Neural cell (in vitro differentiated cells): Measurements from ENCODE around the gene MCCC1.

ENCODE experiments used
- EP300 ChIP-seq: fragments of 450-650 bp; conservative IDR thresholded peaks from 2 replicates; pipeline ENCODE4 v1.6.1; 2014; ENCODE audit warnings: antibody characterized with exemption, mild to moderate bottlenecking, moderate library complexity; ENCODE audit not compliant: poor library complexity, severe bottlenecking
- EZH2 ChIP-seq: fragments of 200-600, 300-800 bp; shearing (Covaris generic), sonication (generic); IDR thresholded peaks from 2 replicates; pipeline ENCODE4 v1.6.1; 2014; ENCODE audit warnings: antibody characterized with exemption, low read length, borderline replicate concordance, mild to moderate bottlenecking; ENCODE audit not compliant: insufficient read depth, poor library complexity, severe bottlenecking
- MXI1 ChIP-seq: fragments of 450-650 bp; conservative IDR thresholded peaks from 2 replicates; pipeline ENCODE4 v1.6.1; 2014; ENCODE audit warnings: antibody characterized with exemption, mild to moderate bottlenecking; ENCODE audit not compliant: poor library complexity, severe bottlenecking
- POLR2AphosphoS5 ChIP-seq: IDR thresholded peaks from 2 replicates; pipeline ENCODE4 v1.6.1; 2012
- RAD21 ChIP-seq: fragments of 450-650 bp; conservative IDR thresholded peaks from 2 replicates; pipeline ENCODE4 v1.6.1; 2014; ENCODE audit warnings: antibody characterized with exemption, mild to moderate bottlenecking, moderate library complexity
- SMC3 ChIP-seq: fragments of 450-650 bp; conservative IDR thresholded peaks from 2 replicates; pipeline ENCODE4 v1.6.1; 2014; ENCODE audit warnings: antibody characterized with exemption, mild to moderate bottlenecking, moderate library complexity; ENCODE audit not compliant: poor library complexity
- TAF1 ChIP-seq: IDR thresholded peaks from 2 replicates; pipeline ENCODE4 v1.6.1; 2012; ENCODE audit warnings: low read depth
- TF ChIP-seq, protein P1 (sequence below): fragments of 450-650 bp; IDR thresholded peaks from 2 replicates; pipeline ENCODE4 v1.5.1; 2014; ENCODE audit warnings: antibody characterized with exemption, mild to moderate bottlenecking, moderate library complexity; ENCODE audit not compliant: poor library complexity, severe bottlenecking
- TF ChIP-seq, protein P2 (sequence below): IDR thresholded peaks from 2 replicates; pipeline ENCODE4 v1.6.1; 2012; ENCODE audit warnings: borderline replicate concordance

DNA sequence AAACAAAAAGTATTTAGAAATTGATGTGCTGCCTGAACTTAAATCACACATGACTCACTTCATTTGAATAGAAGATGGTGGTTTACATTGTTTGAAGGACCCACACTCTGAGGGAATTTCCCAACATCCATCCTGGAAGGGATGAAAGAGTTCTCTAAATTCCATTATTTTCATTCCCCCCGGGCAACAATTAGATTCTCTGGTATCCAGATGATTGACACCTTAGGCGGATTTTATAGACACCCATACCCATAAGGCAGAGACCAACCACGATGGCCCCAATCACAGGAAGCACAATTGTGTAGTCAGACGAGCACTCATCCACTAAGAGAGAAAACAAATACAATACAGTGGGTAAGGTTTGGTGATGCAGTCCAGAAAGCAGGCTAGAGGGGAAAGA, 24.6 kb upstream of the MCCC1 start:
- TF ChIP-seq, protein P1, sequence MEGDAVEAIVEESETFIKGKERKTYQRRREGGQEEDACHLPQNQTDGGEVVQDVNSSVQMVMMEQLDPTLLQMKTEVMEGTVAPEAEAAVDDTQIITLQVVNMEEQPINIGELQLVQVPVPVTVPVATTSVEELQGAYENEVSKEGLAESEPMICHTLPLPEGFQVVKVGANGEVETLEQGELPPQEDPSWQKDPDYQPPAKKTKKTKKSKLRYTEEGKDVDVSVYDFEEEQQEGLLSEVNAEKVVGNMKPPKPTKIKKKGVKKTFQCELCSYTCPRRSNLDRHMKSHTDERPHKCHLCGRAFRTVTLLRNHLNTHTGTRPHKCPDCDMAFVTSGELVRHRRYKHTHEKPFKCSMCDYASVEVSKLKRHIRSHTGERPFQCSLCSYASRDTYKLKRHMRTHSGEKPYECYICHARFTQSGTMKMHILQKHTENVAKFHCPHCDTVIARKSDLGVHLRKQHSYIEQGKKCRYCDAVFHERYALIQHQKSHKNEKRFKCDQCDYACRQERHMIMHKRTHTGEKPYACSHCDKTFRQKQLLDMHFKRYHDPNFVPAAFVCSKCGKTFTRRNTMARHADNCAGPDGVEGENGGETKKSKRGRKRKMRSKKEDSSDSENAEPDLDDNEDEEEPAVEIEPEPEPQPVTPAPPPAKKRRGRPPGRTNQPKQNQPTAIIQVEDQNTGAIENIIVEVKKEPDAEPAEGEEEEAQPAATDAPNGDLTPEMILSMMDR: no peak
- TF ChIP-seq RAD21: no peak
- no peak for TF ChIP-seq EP300
- no peak for TF ChIP-seq TAF1
- TF ChIP-seq POLR2AphosphoS5: no peak
- no peak for TF ChIP-seq EZH2
- TF ChIP-seq, protein P2, sequence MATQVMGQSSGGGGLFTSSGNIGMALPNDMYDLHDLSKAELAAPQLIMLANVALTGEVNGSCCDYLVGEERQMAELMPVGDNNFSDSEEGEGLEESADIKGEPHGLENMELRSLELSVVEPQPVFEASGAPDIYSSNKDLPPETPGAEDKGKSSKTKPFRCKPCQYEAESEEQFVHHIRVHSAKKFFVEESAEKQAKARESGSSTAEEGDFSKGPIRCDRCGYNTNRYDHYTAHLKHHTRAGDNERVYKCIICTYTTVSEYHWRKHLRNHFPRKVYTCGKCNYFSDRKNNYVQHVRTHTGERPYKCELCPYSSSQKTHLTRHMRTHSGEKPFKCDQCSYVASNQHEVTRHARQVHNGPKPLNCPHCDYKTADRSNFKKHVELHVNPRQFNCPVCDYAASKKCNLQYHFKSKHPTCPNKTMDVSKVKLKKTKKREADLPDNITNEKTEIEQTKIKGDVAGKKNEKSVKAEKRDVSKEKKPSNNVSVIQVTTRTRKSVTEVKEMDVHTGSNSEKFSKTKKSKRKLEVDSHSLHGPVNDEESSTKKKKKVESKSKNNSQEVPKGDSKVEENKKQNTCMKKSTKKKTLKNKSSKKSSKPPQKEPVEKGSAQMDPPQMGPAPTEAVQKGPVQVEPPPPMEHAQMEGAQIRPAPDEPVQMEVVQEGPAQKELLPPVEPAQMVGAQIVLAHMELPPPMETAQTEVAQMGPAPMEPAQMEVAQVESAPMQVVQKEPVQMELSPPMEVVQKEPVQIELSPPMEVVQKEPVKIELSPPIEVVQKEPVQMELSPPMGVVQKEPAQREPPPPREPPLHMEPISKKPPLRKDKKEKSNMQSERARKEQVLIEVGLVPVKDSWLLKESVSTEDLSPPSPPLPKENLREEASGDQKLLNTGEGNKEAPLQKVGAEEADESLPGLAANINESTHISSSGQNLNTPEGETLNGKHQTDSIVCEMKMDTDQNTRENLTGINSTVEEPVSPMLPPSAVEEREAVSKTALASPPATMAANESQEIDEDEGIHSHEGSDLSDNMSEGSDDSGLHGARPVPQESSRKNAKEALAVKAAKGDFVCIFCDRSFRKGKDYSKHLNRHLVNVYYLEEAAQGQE: no peak
- no peak for TF ChIP-seq SMC3
- TF ChIP-seq MXI1: no peak
